ENCODE data around the gene LSP1. TPM values are rescaled to one million over a fixed set of nuclear protein-coding genes. Genes with fewer than 3 reads are reported as not detected.
A peak's percentile ranks its signal among the peaks of the same experiment; 100 is the strongest.
"Not testable (repeated sequence)": the region's sequence is repeated elsewhere in the genome, so short reads cannot be mapped to it uniquely, and the experiment has no call there.

LSP1 gene
- total RNA-seq, 1 donor from 2014 or later = not detected

DNA sequence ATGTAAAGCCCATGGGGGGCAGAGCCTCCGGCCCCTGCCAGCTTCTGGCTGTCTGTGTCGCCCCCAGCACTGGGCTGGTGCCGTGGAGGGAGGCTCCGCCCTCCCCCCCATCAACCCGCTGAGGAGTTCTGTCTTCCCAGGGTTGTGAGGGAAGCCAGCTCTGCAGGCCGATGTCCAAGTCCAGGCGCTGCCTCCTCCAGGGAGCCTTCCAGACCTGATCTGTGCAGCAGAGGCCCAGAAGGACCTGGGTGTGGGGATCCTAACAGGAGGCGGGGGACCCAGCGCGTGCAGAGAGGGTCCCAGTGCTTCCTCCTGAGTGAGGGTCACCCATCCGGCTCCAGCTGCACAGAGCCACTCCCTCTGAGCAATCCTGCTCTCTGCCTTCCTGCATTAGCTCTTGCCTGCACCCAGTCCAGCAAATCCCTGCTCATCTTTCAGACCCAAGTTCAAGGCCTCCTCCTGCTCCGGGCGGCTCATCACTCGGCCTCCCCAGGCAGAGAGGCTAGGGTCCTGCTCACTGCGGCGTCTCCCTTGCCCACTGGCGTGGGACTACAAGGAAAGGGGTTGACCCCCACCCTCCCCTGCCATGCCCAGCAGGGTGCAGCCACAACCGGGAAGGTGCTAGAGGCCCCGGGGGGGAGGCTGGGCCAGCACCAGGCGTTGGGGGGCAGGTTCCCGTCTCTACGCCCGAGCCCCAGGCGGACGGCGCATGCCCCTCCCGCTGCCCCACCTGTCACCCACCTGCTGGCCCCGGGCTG is 22.4 kb downstream of the LSP1 start:
- no peaks in the 10 kb centered on the region for H3K4me1 Mint-ChIP-seq (ENCODE audit: unreplicated experiment)
- no peaks in the 10 kb centered on the region for H3K36me3 Mint-ChIP-seq (ENCODE audit: low read depth, unreplicated experiment)
- DNase-seq (ENCODE audit: low spot score) = no peak
- H3K4me3 Mint-ChIP-seq (ENCODE audit: unreplicated experiment) = no peak overlapping the region
- no peaks in the 10 kb centered on the region for H3K9me3 Mint-ChIP-seq (ENCODE audit: unreplicated experiment)
- no peak for TF ChIP-seq CTCF (IDR thresholded peaks at IDR 0.05; ENCODE audit: unreplicated experiment)
- no peak overlapping the region for H3K27ac Mint-ChIP-seq (ENCODE audit: unreplicated experiment)
- H3K27me3 Mint-ChIP-seq (ENCODE audit: unreplicated experiment) = peaks cover 10% of the 10 kb centered on the region

- not testable (repeated sequence) for H3K27ac Mint-ChIP-seq (ENCODE audit: unreplicated experiment); H3K4me1 Mint-ChIP-seq (ENCODE audit: unreplicated experiment); H3K9me3 Mint-ChIP-seq (ENCODE audit: unreplicated experiment); H3K36me3 Mint-ChIP-seq (ENCODE audit: low read depth, unreplicated experiment); DNase-seq (ENCODE audit: low spot score); H3K27me3 Mint-ChIP-seq (ENCODE audit: unreplicated experiment); H3K4me3 Mint-ChIP-seq (ENCODE audit: unreplicated experiment)
Measured at GRCh38 chr11:1875851-1876301, 23.0 kb downstream of the LSP1 start.

- no peak overlapping the region for H3K27ac Mint-ChIP-seq (ENCODE audit: unreplicated experiment)
- no peaks in the 10 kb centered on the region for H3K9me3 Mint-ChIP-seq (ENCODE audit: unreplicated experiment)
- H3K36me3 Mint-ChIP-seq (ENCODE audit: low read depth, unreplicated experiment) = no peaks in the 10 kb centered on the region
- H3K27me3 Mint-ChIP-seq (ENCODE audit: unreplicated experiment) = peaks cover 7% of the 10 kb centered on the region
- H3K4me1 Mint-ChIP-seq (ENCODE audit: unreplicated experiment) = no peaks in the 10 kb centered on the region
- DNase-seq (ENCODE audit: low spot score) = peak; percentile 77
- no peak overlapping the region for H3K4me3 Mint-ChIP-seq (ENCODE audit: unreplicated experiment)
- TF ChIP-seq CTCF (IDR thresholded peaks at IDR 0.05; ENCODE audit: unreplicated experiment) = peak; percentile 65
Measured at GRCh38 chr11:1876361-1877063, 23.6 kb downstream of the LSP1 start.

DNA sequence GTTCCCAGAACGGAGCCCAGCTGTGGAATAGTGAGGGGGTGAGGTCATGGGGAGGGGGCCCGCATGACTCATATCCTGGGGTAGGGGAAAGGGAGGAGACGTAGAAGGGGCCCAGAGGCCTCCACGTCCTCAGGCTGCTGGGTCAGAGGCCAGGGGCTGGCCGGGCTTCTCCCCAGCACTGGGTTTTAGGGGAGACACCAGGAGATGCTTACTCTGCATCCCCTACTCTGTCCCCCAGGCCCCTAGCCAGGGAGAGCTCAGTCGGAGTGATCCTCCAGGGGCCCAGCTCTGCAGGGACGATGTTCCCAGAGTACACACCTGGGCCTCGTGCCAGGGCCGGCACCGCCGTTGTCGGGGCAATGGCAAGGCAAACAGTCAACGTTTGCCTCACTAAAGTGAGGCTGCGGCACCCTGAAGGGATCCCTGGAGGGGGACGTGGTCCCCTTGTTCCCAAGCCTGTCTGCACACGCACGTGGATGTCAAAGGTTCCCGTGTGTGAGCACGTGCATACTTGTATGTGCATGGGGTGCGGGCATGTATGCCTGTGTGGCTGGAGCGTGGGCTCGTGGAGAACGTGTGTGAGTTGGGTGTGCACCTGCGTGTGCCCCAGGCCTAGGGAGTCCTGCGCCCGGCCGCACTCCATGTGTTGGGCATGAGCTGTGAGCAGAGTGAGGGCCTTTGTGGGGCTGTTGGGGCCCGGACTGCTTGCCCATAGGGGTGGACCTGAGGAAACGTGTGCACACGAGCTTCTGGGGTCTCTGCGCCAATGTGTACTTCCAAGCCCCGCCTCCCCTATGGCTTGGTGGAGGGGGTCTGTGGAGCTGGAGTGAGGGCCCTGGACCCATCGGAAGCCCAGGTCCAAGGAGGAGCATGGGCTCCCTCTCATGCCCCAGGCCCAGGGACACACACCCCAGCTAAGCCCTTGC is 24.6 kb downstream of the LSP1 start:
- peaks cover 5% of the 10 kb centered on the region for H3K27me3 Mint-ChIP-seq (ENCODE audit: unreplicated experiment)
- H3K4me3 Mint-ChIP-seq (ENCODE audit: unreplicated experiment) = no peak overlapping the region
- no peak for DNase-seq (ENCODE audit: low spot score)
- H3K27ac Mint-ChIP-seq (ENCODE audit: unreplicated experiment) = no peak overlapping the region
- no peaks in the 10 kb centered on the region for H3K36me3 Mint-ChIP-seq (ENCODE audit: low read depth, unreplicated experiment)
- no peaks in the 10 kb centered on the region for H3K4me1 Mint-ChIP-seq (ENCODE audit: unreplicated experiment)
- H3K9me3 Mint-ChIP-seq (ENCODE audit: unreplicated experiment) = no peaks in the 10 kb centered on the region
- TF ChIP-seq CTCF (IDR thresholded peaks at IDR 0.05; ENCODE audit: unreplicated experiment) = no peak
